Lower lobe of right lung (tissue), 2 donors: ENCODE data around the gene RPP30. TPM values are rescaled to one million over a fixed set of nuclear protein-coding genes. Genes with fewer than 3 reads are reported as not detected.

Experiments used
- ATAC-seq, 2 donors: fragments of 200-7000 bp; cut with Tn5 transposase; one replicate each; pipeline ENCODE4 v1.9.1; 2020 to 2022; ENCODE audit warnings: mild to moderate bottlenecking in 2 of 2, moderate library complexity in 2 of 2
- DNase-seq: peaks from one replicate; pipeline ENCODE4 v3.0.0-alpha.2; 2020
- H3K27ac ChIP-seq: fragments of 200-600 bp; one replicate; pipeline ENCODE4 v1.8.0; 2022
- H3K27me3 ChIP-seq: fragments of 200-600 bp; one replicate; pipeline ENCODE4 v1.8.0; 2022; ENCODE audit warnings: low read depth
- H3K36me3 ChIP-seq: fragments of 200-600 bp; one replicate; pipeline ENCODE4 v1.8.0; 2022; ENCODE audit warnings: mild to moderate bottlenecking
- H3K4me1 ChIP-seq: fragments of 200-600 bp; one replicate; pipeline ENCODE4 v1.8.0; 2022
- H3K4me3 ChIP-seq: fragments of 200-600 bp; one replicate; pipeline ENCODE4 v1.8.0; 2022; ENCODE audit warnings: mild to moderate bottlenecking
- H3K9me3 ChIP-seq: fragments of 200-600 bp; one replicate; pipeline ENCODE4 v1.8.0; 2022
- intact Hi-C: fragments of 100-400 bp; cut with DNase I; formaldehyde crosslinking; loops from one replicate; pipeline ENCODE4 v1.11.0; 2022
- total RNA-seq: library from RNA; stranded (reverse); fragmentation: NEBNext Ultra II Directional; extraction: Animal tissue kit (Norgen Biotek cat#: 25700); gene quantifications from one replicate; pipeline ENCODE4 v1.2.1, GENCODE V29; 2021
- TF ChIP-seq, protein P1 (sequence below): fragments of 200-600 bp; IDR thresholded peaks from one replicate; pipeline ENCODE4 v1.8.0; 2022; ENCODE audit warnings: antibody characterized with exemption, mild to moderate bottlenecking
- donor health status: DM: no; HTN: yes; CAD: no; lungs with severe emphysema.

RPP30 gene
- total RNA-seq, 1 donor from 2014 or later = 28.2 TPM

DNA sequence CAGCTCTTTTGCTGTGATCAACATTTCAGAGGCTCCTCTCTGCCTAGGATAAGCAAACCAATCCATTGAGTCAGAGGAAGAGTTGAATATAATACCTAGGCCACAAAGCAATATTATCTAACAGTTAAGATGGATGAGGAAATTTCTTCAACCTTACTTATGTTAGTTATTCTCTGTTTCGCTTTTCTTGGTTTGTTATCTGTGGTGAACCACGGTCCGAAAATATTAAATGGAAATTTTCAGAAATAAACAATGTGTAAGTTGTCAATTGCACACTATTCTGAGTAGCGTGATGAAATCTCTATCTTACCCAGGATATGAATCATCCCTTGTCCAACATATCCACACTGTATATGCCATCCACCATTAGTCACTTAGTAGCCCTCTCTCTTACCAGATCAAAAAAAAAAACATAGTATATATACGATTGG lies 12.4 kb upstream of the RPP30 start:
- Histone ChIP-seq H3K27me3 (peaks cover 35% of the 10 kb centered on the region), H3K4me1 (peaks cover 14% of the 10 kb centered on the region), H3K27ac (no peak overlapping the region), H3K9me3 (no peaks in the 10 kb centered on the region), H3K4me3 (no peak overlapping the region), H3K36me3 (no peaks in the 10 kb centered on the region)
- TF ChIP-seq, protein P1, sequence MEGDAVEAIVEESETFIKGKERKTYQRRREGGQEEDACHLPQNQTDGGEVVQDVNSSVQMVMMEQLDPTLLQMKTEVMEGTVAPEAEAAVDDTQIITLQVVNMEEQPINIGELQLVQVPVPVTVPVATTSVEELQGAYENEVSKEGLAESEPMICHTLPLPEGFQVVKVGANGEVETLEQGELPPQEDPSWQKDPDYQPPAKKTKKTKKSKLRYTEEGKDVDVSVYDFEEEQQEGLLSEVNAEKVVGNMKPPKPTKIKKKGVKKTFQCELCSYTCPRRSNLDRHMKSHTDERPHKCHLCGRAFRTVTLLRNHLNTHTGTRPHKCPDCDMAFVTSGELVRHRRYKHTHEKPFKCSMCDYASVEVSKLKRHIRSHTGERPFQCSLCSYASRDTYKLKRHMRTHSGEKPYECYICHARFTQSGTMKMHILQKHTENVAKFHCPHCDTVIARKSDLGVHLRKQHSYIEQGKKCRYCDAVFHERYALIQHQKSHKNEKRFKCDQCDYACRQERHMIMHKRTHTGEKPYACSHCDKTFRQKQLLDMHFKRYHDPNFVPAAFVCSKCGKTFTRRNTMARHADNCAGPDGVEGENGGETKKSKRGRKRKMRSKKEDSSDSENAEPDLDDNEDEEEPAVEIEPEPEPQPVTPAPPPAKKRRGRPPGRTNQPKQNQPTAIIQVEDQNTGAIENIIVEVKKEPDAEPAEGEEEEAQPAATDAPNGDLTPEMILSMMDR = no peak
- no peak for DNase-seq
- ATAC-seq = no peak
- intact Hi-C loops = no loop called here

DNA sequence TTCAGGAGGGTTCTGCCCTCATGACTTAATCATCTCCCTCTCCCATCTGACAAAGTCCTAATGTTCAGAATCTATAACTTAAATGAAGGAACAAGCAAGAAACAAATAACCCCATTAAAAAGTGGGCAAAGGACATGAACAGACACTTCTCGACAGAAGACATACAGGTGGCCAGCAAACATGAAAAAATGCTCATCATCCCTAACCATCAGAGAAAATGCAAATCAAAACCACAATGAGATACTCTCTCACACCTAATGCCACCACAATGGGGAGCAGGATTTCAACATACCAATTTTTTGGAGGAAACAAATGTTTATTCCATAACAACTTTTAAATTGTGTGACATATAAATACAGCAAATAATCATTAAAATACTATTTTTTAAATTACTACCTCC lies 11.0 kb upstream of the RPP30 start:
- Histone ChIP-seq H3K4me3 (no peak overlapping the region), H3K36me3 (no peaks in the 10 kb centered on the region), H3K27me3 (peaks cover 21% of the 10 kb centered on the region), H3K9me3 (no peaks in the 10 kb centered on the region), H3K27ac (no peak overlapping the region), H3K4me1 (peaks cover 14% of the 10 kb centered on the region)
- no peak for ATAC-seq
- intact Hi-C loops = no loop called here
- no peak for DNase-seq
- TF ChIP-seq, protein P1 = no peak

DNA sequence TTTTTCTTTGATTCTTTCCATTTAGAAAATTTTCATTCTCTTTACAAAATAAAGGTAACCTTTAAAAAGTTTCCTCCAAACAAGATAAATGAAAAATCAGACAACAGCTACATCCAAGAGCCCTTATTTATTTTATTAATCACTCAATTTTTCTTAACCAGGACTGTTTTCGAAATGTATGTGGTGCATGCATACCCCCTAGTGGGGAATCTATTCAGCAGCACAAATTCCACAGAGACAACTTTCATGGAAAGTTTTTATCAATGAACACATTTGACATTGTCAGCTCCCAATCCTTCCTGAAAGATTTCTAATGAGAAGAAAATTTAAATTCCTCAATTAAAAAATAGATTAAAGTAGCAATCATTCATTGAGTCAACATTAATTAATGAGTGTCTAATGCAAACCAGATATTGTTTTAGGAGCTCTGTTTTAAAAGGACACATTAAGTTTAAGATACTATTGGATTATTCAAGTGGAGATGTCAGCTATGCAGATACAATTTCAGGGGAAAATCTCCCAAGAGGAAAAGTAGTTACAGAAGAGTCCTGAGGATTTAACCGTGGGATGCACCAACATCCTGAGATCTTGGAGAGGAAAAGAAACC lies 8.8 kb upstream of the RPP30 start:
- no peaks in the 10 kb centered on the region for H3K36me3 ChIP-seq
- no peak for DNase-seq

DNA sequence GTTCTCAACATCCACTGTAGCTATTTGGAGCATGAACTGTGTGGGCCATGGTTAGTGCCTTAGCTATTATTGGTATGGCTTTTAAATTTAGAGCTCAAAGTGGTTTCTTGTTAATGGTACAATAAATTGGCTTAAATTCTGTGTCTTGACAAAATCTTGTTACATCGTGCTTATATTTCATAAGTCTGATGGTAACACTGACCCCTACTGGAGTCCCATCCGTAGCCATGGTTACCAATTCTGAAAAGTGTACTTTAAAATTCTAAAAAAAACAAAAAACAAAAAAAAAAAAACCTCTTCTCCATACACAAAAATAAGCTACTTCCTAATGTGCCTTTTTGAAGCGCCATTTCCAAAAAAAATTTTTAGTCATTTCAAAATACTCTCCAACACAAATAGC lies 6.4 kb upstream of the RPP30 start:
- H3K27me3 ChIP-seq = peaks cover 13% of the 10 kb centered on the region
- H3K4me3 ChIP-seq = no peak overlapping the region
- ATAC-seq (no peak), DNase-seq (no peak)
- no peaks in the 10 kb centered on the region for H3K9me3 ChIP-seq
- intact Hi-C loops = no loop called here
- no peak overlapping the region for H3K27ac ChIP-seq
- H3K4me1 ChIP-seq = no peaks in the 10 kb centered on the region
- H3K36me3 ChIP-seq = no peaks in the 10 kb centered on the region
- TF ChIP-seq, protein P1 = no peak

More for the DNA sequence above, 8.8 kb upstream of the RPP30 start:
- TF ChIP-seq, protein P1 = peak; percentile 65
- H3K4me3 ChIP-seq = no peak overlapping the region
- no peak for ATAC-seq
- H3K27me3 ChIP-seq = peaks cover 13% of the 10 kb centered on the region
- no peaks in the 10 kb centered on the region for H3K9me3 ChIP-seq
- intact Hi-C loops = no loop called here
- no peak overlapping the region for H3K27ac ChIP-seq
- peaks cover 6% of the 10 kb centered on the region for H3K4me1 ChIP-seq

DNA sequence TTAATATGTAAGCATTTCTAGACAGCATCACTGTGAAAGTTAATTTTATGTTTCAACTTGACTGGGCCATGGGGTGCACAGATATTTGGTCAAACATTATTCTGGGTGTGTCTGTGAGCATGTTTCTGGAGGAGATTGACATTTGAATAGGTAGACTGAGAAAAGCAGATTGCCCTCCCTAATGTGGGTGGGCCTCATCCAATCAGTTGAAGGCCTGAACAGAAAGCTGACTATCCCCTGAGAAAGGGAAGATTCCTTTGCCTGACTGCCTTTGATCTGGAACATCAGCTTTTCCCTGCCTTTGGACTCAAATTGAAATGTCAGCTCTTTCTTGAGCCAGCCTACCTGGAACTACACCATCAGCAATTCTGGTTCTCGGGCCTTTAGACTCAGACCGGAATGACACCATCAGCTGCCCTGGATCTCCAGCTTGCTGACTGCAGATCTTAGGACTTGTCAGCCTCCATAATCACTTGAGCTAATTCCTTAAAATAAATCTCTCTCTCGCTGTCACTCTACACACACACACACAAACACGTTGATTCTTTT lies 5.7 kb upstream of the RPP30 start:
- H3K27ac ChIP-seq = no peak overlapping the region
- no peak overlapping the region for H3K4me3 ChIP-seq
- no peak for DNase-seq
- peaks cover 4% of the 10 kb centered on the region for H3K4me1 ChIP-seq
- H3K36me3 ChIP-seq = no peaks in the 10 kb centered on the region
- H3K9me3 ChIP-seq = no peaks in the 10 kb centered on the region
- no peak for ATAC-seq
- peaks cover 13% of the 10 kb centered on the region for H3K27me3 ChIP-seq
- TF ChIP-seq, protein P1 = no peak
- intact Hi-C loops = no loop called here
